Midbrain (tissue), 1 donor: ENCODE results near the gene ABCA7.

Source experiments
- DNase-seq: peaks from one replicate; lab custom pipeline; 2025; lab: John Stamatoyannopoulos, UW

Gene ABCA7

DNA sequence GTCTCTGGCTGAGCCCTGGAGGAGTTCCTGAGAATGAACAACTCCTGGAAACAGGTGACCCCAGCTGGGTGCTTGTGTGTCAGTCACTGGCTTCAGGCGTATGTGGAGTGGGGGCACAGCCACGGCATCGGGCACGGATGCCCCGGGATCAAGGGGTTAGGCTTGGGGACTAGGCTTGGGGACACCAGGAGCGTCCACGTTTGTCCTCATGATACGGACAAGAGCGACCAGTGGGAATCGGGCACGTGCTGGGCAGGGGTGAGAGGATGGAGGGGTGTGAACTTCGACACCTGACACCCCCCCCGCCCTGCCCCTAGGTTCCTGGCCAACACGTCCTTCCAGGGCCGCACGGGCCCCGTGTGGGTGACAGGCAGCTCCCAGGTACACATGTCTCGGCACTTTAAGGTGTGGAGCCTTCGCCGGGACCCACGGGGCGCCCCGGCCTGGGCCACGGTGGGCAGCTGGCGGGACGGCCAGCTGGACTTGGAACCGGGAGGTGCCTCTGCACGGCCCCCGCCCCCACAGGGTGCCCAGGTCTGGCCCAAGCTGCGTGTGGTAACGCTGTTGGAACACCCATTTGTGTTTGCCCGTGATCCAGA is 35.6 kb upstream of the ABCA7 start:
- DNase-seq, result no peak

DNA sequence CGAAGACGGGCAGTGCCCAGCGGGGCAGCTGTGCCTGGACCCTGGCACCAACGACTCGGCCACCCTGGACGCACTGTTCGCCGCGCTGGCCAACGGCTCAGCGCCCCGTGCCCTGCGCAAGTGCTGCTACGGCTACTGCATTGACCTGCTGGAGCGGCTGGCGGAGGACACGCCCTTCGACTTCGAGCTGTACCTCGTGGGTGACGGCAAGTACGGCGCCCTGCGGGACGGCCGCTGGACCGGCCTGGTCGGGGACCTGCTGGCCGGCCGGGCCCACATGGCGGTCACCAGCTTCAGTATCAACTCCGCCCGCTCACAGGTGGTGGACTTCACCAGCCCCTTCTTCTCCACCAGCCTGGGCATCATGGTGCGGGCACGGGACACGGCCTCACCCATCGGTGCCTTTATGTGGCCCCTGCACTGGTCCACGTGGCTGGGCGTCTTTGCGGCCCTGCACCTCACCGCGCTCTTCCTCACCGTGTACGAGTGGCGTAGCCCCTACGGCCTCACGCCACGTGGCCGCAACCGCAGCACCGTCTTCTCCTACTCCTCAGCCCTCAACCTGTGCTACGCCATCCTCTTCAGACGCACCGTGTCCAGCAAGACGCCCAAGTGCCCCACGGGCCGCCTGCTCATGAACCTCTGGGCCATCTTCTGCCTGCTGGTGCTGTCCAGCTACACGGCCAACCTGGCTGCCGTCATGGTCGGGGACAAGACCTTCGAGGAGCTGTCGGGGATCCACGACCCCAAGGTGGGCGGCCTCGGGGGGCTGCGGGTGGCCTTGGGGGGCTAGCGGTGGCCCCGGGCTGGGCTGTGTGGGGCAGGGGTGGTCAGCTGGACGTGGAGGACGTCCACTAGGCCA is 34.9 kb upstream of the ABCA7 start:
- DNase-seq, result no peak

DNA sequence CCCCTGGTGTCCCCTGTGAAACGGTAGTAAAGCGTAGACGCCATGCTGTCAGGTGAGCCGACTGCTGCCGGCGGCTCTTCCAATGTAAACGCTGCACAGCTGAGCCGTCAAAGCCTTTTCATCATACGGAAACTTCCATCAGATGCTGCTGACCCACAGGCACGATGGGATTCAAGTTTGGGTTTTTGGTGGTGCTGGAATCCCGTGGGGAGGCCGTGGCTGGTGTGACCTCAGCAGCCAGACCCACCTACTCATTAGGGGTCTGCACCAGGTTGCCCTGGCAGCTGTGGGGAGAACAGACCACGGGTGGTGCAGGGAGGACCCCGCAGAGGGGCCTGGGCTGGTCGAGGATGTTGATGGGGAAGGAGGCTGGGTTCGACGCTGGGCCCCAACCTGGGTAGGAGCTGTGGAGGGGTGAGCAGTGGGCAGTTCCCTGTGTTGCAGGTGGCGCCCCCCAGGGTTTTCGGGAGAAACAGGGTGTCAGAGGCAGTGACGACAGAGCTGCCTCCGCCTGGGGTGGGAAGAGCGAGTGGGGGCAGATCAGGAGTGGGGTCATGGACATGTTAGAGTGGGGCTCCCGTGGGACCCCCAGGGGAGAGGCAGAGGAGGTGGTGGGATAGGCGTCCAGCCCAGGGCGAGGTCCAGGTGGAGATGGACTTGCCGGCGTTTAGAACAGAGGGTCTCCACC is 33.1 kb upstream of the ABCA7 start:
- DNase-seq, result no peak

DNA sequence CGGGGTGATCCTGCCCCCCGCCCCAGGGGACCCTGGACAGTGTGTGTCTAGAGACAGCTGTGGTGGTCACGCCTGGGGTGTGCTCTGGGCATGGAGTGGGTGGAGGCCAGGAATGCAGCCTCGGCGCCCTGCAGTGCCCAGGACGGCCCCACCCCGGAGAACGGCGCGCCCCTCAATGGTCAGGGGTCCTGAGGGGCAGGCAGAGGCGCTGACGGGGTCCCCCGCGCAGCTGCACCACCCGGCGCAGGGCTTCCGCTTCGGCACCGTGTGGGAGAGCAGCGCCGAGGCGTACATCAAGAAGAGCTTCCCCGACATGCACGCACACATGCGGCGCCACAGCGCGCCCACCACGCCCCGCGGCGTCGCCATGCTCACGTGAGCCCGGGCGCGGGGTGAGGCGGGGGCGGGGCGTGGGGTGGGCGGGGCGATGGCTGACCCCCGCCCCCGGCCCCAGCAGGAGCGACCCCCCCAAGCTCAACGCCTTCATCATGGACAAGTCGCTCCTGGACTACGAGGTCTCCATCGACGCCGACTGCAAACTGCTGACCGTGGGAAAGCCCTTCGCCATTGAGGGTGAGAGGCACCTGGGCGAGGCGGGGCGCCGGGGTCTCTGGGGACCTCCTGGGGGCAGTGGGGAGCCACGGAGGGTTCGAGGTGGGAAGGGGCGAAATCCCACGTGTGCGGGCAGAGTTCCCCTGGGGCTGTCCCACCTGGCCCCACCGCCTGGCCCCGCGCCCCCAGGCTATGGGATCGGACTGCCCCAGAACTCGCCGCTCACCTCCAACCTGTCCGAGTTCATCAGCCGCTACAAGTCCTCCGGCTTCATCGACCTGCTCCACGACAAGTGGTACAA is 32.3 kb upstream of the ABCA7 start:
- DNase-seq, result no peak

DNA sequence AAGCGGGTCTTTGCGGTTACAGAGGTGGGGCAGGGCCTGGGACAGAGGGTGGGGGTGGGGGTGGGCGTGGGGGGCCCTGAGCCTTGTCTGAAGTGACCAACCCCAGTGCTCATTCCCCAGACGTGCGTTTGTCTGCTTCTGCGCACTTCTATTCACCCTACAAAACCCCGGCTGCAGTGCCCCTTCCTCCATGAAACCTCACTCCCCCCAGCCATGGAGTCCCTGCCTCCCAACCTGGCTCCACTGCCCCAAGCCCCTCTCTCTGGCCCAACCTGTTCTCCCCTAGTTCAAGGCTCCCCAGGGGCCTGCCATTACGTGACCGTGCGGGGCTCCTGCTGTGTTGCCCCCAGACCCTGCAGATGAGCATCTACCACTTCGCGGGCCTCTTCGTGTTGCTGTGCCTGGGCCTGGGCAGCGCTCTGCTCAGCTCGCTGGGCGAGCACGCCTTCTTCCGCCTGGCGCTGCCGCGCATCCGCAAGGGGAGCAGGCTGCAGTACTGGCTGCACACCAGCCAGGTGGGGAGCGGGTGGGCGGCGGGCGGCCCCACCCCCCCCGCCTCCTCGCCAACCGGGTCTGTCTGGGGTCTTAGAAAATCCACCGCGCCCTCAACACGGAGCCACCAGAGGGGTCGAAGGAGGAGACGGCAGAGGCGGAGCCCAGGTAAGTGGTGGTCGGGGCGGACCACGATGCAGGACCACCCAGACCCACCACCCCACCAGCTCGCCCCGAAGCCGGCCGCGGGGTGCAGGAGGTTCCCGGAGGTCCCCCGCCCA is 31.5 kb upstream of the ABCA7 start:
- no peak for DNase-seq

DNA sequence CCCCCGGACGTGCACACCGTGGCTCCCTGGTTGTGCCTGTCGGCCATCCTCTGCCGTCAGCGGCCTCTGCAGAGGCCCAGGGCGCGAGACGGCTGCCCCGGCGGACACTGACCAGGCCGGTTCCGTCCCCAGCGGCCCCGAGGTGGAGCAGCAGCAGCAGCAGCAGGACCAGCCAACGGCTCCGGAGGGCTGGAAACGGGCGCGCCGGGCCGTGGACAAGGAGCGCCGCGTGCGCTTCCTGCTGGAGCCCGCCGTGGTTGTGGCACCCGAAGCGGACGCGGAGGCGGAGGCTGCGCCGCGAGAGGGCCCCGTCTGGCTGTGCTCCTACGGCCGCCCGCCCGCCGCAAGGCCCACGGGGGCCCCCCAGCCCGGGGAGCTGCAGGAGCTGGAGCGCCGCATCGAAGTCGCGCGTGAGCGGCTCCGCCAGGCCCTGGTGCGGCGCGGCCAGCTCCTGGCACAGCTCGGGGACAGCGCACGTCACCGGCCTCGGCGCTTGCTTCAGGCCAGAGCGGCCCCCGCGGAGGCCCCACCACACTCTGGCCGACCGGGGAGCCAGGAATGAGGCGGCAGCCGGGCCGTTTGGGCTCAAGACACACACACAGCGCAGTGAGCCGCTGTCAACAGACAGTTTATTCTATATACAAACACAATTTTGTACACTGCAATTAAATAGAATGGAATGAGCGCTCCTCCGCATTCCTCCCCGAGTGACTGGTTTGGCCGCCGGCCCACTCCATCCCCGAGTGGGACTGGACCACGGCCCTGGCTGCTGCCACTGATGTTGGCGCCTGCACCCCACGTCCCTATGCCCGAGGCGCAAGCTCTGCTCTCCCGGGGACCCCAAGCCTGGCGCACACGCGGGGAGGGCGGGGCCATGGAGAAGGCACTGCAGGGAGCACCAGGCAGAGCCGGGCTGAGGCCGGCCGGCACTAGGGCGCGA is 30.6 kb upstream of the ABCA7 start:
- no peak for DNase-seq

DNA sequence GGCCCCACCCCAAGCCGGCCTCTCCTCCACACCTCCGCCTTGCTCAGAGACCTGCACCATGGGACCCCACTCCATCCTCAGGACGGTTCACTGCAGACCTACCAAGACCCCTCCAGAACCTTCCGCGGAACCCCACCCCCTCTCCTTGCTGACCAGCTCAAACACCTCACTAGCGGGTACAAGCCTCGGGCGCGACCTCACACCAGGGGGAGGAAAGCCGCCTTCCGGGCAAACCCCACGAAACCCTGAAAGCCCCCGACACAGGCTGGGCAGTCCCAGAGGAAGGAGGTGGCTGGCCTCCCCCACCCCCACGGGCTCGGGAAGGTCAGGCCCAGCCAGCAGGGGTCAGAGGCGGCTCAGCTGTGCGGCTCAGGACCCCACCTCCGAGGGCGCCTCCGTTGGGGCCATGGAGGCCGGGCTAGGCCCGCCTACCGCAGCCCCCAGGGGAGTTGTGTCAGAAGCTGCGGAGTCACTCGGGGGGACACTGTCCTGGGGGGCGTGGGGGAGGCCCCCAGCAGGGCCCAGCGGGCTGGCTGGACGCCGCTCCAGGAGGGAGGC is 29.8 kb upstream of the ABCA7 start:
- DNase-seq, result no peak

DNA sequence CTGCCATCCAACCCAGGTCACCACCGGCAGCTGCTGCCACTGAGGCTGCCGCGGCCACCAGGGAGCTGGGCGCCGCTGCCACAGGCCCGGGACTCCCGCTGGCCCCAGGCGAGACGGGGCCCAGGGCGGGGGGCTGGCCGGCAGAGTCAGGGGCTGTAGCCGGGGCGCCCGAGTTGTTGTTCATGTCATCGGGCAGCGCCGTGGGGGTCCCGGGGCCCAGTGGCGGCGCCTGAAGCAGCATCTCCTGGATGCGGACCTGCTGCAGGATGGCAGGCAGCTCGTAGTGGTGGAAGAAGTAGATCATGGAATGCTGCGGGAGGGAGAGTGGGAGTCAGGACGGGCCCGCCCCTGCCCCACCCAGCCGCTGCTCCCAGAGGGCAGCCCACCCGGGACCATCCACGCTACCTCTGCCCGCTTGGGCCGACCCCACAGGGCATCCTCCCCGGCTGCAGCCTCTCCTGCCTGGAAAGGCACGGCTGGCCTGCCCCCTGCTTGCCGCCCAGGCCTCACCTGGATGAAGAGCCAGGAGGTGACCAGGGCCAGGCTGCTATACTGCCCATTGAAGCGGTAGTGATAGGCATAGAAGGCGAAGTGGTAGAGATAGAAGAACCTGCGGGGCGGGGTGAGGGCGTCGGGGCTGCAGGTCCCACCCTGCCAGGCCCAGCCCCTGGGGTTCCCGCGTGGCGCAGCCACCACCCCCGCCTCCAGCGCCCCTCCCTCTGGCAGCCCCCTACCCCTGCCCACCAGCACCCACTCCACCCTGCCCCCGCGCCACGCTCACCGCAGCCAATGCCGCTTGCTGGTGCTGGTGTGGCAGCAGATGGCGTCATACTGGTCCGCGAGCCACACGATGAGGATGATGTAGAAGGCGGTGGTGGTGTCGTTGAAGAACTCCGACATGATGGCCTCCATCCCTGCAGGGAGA is 29.1 kb upstream of the ABCA7 start:
- DNase-seq, result no peak

DNA sequence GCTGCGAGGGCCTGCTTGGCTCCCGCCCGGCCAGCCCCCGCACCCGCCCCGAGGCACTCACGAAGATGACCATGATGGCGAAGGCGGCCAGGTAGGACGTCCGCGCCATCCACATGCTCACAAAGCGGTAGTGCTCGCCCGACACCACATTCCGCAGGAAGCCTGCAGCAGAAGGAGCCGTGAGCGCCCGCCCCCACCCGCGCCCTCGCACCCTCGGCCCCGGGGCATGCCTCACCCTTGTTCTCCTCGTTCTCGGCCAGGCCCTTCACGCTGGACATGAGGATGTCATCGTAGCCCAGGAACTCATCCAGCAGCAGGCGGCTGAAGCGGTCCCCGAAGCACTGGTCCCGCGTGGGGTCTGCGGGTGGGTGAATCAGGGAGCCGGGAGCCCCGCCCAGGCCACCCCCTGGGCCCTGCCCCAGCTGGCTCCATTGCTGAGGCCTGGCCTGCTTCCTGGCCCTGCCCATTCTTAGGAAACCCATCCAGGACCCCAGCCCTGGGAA is 28.0 kb upstream of the ABCA7 start:
- no peak for DNase-seq

DNA sequence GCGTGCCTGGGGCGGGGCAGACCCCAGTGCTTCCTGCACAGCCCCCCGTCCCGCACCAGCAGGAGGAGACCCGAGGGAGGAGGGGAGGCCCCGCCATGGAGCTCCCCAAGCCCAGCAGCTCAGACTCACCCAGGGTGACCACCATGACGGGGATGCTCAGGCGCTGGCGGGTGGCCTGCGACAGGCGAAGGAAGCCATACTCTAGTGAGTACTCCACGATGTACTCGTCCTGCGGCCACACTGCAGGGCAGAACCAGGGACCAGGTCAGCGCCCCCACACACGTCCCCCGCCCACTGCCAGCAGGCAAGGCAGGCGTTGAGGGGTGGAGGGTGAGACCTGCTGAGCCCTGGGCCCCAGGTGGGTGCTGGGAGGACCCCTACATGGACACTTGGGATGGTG is 27.6 kb upstream of the ABCA7 start:
- DNase-seq, result no peak

DNA sequence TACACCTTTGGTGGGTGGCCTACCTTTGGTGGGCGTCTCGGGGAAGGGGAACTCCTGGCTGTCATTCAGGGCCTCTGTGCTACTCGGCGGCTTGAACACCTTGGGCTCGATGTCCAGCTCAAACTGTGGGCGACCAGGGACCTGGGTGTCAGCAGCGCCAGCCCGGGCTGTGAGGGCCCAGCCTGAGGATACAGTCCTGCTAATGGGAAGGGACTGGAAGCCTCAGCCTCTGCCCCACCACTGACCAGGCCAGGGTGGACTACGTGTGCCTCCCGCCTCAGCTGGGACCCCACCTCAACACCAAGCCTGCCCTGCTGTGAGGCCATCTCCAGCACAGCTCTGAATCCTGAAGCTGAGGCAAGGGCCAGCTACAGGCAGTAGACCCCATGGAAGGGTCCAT is 26.7 kb upstream of the ABCA7 start:
- no peak for DNase-seq

DNA sequence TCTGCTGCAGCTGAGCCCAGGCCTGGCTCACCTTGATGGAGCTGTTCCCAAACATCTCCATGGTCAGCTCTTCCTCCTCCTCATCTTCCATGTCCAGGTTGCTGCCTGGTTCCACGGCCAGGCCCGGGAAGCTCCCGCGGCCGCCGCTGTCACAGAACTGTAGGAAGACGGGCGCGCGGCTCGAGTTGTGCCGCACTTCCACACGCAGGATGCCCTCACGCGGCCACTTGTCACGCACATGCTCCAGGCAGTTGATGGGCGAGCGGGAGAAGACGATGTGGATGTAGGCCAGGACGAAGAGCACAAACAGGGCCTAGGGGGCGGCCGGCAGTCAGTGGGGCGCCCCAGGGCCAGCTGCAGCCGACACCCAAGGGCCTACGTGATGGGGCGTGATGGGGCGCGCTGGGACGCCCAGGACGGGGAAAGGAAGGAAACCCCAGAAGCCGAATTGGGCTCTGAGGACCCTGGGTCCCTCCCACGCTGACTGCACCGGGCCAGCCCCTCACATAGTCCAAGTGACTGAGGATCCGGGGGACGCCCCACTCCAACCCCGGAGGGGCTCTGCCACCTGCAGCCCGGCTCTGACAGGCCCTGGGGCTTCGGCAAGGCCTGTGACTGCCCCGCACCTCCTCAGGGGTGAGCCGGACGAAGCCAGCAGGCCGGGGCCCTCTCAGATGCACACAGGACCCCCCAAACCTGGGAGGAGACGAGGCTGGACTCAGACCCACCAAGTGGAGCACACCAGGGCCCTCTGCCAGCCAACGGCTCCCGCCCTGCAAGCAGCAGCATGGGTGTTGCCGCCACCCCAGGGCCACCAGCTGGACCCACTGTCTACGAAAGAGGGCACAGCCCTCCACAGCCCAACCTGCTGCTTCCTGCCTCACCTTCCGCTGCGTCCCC is 25.5 kb upstream of the ABCA7 start:
- DNase-seq, result no peak

DNA sequence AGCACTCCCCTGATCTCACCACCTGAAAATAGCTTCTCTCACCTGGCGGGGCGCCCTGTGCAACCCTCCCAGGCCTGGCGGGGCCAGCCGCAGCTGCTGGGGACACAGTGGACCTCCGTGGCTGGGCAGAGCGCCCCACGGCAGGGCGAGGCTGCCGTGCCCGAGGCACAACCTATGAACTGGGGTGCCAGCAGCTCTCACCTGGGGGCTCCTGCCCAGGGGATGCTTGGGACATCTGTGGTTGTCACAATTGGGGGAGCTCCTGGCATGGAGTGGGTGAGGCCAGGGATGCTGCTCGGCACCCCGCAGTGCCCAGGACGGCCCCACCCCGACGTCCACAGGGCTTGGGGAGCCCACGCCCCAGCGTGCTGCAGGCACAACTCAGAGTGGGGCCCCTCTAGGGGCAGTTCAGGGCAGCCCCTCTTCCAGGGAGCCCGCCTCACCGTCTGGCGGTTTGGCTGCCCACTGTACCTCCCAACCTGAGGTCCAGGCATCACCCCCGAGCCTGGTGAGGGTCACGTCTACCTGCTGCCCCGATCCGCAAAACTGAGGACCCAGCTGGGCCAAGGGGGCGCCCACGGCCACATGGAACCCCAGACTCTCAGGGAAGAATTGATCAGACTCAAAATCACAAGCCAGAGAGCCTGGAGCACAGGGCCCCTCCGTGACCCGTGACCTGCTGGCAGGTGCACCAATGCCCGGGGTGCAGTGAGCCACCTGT is 24.7 kb upstream of the ABCA7 start:
- no peak for DNase-seq

DNA sequence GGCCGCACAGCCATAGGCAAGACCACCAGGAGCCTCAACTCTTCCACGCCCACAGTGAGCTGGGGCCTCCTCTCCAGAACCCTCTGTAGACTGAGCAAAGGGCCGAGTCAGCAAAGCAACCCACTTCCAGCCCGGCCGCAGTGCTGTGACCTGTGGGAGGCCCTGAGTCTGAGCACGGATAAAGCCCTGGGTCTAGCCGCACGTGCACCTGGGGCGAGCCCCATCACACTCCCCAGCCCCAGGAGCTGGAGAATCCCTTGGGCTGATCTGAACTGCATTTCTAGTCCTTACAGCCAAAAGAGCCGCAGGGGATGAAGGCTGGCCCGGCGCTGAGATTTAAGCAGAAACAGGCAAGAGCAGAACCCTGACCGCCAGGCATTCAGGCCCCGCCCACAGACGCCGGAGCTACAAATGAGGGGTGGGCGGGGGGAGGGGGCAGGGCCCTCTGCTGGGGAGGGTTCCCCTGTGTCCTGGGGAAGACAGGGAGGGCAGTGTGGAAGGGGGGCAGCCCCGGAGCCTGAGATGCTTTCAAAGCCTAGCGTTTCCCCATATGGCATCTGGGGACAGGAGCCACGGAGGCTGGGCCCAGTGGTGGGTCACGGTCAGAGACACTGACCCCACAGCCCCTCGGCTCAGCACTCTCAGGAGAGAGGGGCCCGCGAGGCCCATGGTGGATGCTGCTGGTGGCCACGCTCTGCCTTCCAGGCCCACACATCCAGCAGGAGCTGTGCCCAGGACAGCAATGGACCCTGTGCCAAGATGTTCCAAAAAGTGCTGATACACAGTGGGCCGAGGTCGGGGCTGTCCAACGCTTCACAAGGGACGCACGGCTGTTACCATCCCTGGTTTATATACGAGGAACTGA is 23.9 kb upstream of the ABCA7 start:
- DNase-seq, result no peak

DNA sequence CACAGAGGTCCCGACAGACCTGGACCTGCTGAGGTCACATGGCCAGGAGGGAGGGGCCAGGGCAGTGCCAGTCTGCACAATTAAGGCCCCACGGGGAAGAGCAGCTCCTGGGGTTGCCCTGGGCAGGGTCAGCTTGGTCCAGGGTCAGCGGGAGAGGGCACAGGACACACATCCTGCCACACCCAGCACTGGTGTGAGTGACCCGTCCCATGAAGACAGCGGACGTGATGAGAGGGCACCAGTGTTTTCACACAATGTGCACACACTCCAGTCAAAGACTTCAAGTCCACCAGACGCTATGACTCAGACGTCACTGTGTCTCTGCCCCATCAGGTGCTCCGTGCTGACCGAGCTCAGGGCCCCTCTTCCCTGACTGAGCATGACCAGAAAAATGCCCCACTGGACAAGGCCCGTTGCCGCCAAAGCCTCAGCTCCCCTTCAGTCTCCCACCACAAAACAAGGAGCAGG is 23.2 kb upstream of the ABCA7 start:
- no peak for DNase-seq
